ENCODE data around the gene SNRNP35. TPM values are rescaled to one million over a fixed set of nuclear protein-coding genes. Genes with fewer than 3 reads are reported as not detected.

The SNRNP35 gene
- total and polyA plus RNA-seq, 9 of the 15 experiments (the other 6 are each of a cell fraction or from before 2014, with no cell fraction given), result 17.7 to 41.0 (median 25.5) TPM

DNA sequence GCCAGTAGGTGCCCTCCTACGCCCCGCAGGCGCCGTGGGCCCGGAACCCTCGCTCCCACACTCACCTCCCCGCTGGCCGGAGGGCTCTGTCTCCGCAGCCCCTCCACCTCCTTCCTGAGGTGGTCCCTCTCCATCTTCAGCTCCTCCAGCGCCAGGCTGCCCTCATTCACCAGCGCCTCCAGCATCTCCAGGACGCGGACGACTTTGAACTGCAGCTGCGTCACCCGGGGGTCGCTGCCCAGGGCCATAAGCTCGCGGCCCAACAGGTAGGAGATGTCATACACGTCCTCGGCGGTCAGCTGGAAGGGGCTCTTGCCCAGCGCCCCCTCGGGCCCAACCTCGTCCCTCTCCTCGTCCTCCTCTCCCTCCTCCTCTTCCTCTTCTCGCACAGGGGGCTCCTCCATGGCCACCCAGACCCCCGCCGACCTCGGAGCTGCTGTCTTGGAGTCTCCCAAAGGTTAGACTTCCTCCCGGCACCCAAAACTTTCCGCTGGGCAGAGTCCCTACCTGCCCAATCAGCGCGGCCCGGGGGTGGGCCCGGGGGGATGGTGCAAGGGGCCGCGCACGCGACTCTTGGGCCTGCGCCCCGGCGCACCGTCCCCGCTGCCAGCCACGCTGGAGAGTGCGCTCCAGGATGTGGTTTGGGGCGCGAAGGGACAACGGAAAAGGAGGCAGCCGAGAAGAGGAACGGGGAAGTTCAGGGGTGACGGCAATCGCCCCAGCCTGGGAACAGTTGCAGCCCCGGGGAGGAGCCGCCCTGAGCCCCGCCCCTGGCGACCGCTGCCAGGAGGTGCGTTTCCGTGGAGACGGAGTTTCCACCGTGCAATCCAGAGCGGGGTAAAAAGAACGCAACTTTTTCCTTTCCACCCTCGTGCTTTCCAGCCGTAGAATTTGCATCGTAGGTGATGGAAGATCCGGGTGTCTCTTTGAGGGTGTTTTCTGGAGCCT lies 21.6 kb upstream of the SNRNP35 start, which contains the start of gene RILPL2 (continued):
- TF ChIP-seq MED1 (CRISPR knock-in tag; IDR thresholded peaks at IDR 0.05; ENCODE audit: borderline replicate concordance), result no peak
- no peak for TF ChIP-seq NFIX (CRISPR knock-in tag; IDR thresholded peaks at IDR 0.05; ENCODE audit: low read depth)
- no peak for TF ChIP-seq SRSF7 (optimal IDR thresholded peaks at IDR 0.05; ENCODE audit: low read depth, low read length)
- TF ChIP-seq JUN (IDR thresholded peaks at IDR 0.05; ENCODE audit: borderline replicate concordance, low read depth, low read length), result peak; percentile 37; the same call in 1 of the 2 replicates
- TF ChIP-seq JUN (CRISPR knock-in tag; IDR thresholded peaks at IDR 0.05; ENCODE audit: borderline replicate concordance), result no peak
- no peak for TF ChIP-seq HSF4 (CRISPR knock-in tag; IDR thresholded peaks at IDR 0.05; ENCODE audit: borderline replicate concordance)
- TF ChIP-seq KDM4B (IDR thresholded peaks at IDR 0.05; ENCODE audit: borderline replicate concordance in 2 of 2, low read depth in 1 of 2), result 0 out of 4 replicates have a peak, but pooled peaks of 1 of the 2 experiments have one; percentile 44
- 0 out of 2 replicates have a peak, but pooled peaks have one; percentile 15 for TF ChIP-seq ZNF239 (CRISPR knock-in tag; IDR thresholded peaks at IDR 0.05)
- no peak for TF ChIP-seq SAP30 (IDR thresholded peaks at IDR 0.05; ENCODE audit: borderline replicate concordance, insufficient read depth, low read depth, low read length, poor library complexity, severe bottlenecking)
- no peak for TF ChIP-seq SIX5 (IDR thresholded peaks at IDR 0.05; ENCODE audit: borderline replicate concordance in 1 of 2, insufficient read depth in 1 of 2, low read depth in 1 of 2, low read length in 2 of 2)
- TF ChIP-seq, protein P1, sequence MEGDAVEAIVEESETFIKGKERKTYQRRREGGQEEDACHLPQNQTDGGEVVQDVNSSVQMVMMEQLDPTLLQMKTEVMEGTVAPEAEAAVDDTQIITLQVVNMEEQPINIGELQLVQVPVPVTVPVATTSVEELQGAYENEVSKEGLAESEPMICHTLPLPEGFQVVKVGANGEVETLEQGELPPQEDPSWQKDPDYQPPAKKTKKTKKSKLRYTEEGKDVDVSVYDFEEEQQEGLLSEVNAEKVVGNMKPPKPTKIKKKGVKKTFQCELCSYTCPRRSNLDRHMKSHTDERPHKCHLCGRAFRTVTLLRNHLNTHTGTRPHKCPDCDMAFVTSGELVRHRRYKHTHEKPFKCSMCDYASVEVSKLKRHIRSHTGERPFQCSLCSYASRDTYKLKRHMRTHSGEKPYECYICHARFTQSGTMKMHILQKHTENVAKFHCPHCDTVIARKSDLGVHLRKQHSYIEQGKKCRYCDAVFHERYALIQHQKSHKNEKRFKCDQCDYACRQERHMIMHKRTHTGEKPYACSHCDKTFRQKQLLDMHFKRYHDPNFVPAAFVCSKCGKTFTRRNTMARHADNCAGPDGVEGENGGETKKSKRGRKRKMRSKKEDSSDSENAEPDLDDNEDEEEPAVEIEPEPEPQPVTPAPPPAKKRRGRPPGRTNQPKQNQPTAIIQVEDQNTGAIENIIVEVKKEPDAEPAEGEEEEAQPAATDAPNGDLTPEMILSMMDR (IDR thresholded peaks at IDR 0.05 in 2 of 3, conservative IDR thresholded peaks at IDR 0.05 in 1 of 3; ENCODE audit: insufficient read depth in 2 of 3, low read depth in 1 of 3, low read length in 3 of 3), result no peak
- TF ChIP-seq MECOM (CRISPR knock-in tag; IDR thresholded peaks at IDR 0.05), result no peak

Measured in K562 (cell line).